GM23338 (cell line): Measurements from ENCODE around the gene PSMB11. TPM values are rescaled to one million over a fixed set of nuclear protein-coding genes. Genes with fewer than 3 reads are reported as not detected.

Experiments
- ATAC-seq: fragments of 200-7000 bp; cut with Tn5 transposase; 3 replicates; pipeline ENCODE4 v1.9.1; 2020
- DNase-seq: peaks from one replicate; pipeline ENCODE4 v3.0.0-alpha.2; 2015; ENCODE audit warnings: low spot score
- H2AFZ ChIP-seq: fragments of 200-600 bp; sonication (generic); 2 replicates; pipeline ENCODE4 v1.8.0; 2016; ENCODE audit warnings: antibody characterized with exemption, mild to moderate bottlenecking, moderate library complexity
- H3F3A ChIP-seq: fragments of 200-600 bp; sonication (generic); replicated peaks from 2 replicates; pipeline ENCODE4 v1.8.0; 2017; ENCODE audit warnings: antibody characterized with exemption, mixed run types, low read depth
- H3K27ac ChIP-seq: fragments of 200-600 bp; sonication (generic); 2 replicates; pipeline ENCODE4 v1.6.1; 2016; ENCODE audit warnings: low read depth
- H3K27me3 ChIP-seq: fragments of 200-600 bp; sonication (generic); 2 replicates; pipeline ENCODE4 v1.8.0; 2016; ENCODE audit warnings: mild to moderate bottlenecking, mixed run types, moderate library complexity; ENCODE audit not compliant: insufficient read depth
- H3K36me3 ChIP-seq: fragments of 200-600 bp; sonication (generic); 2 replicates; pipeline ENCODE4 v1.8.0; 2016; ENCODE audit warnings: mild to moderate bottlenecking; ENCODE audit not compliant: insufficient read depth
- H3K4me1 ChIP-seq: fragments of 200-600 bp; sonication (generic); 2 replicates; pipeline ENCODE4 v1.8.0; 2016; ENCODE audit warnings: mild to moderate bottlenecking, moderate library complexity; ENCODE audit not compliant: insufficient read depth
- H3K4me2 ChIP-seq: fragments of 200-600 bp; sonication (generic); 2 replicates; pipeline ENCODE4 v1.7.1; 2017; ENCODE audit warnings: mixed run types
- H3K4me3 ChIP-seq: fragments of 200-600 bp; sonication (generic); 2 replicates; pipeline ENCODE4 v1.6.1; 2016; ENCODE audit warnings: mixed run types
- H3K79me2 ChIP-seq: fragments of 200-600 bp; sonication (generic); replicated peaks from 2 replicates; pipeline ENCODE4 v1.8.0; 2017; ENCODE audit warnings: mild to moderate bottlenecking; ENCODE audit not compliant: insufficient read depth
- H3K9me2 ChIP-seq: fragments of 200-600 bp; sonication (generic); 2 replicates; pipeline ENCODE4 v1.8.0; 2017; ENCODE audit not compliant: insufficient read depth
- H4K20me1 ChIP-seq: fragments of 200-600 bp; sonication (generic); replicated peaks from 2 replicates; pipeline ENCODE4 v1.8.0; 2017; ENCODE audit warnings: mild to moderate bottlenecking; ENCODE audit not compliant: insufficient read depth
- H3K27ac Mint-ChIP-seq: 2 replicates; pipeline ENCODE4 v1.8.0; 2020; ENCODE audit warnings: inconsistent platforms, mild to moderate bottlenecking, moderate library complexity, mixed read lengths
- H3K27me3 Mint-ChIP-seq: 3 replicates; pipeline ENCODE4 v1.8.0; 2022; ENCODE audit warnings: low read depth, mild to moderate bottlenecking, moderate library complexity, mixed read lengths, inconsistent platforms; ENCODE audit not compliant: insufficient read depth, poor library complexity
- H3K36me3 Mint-ChIP-seq: 3 replicates; pipeline ENCODE4 v1.8.0; 2021; ENCODE audit warnings: low read depth, mild to moderate bottlenecking, inconsistent platforms, moderate library complexity, mixed read lengths
- H3K4me1 Mint-ChIP-seq: 3 replicates; pipeline ENCODE4 v1.8.0; 2020; ENCODE audit warnings: mild to moderate bottlenecking, inconsistent platforms, mixed read lengths
- H3K4me3 Mint-ChIP-seq: 3 replicates; pipeline ENCODE4 v1.8.0; 2021; ENCODE audit warnings: moderate library complexity, mild to moderate bottlenecking, inconsistent platforms, mixed read lengths
- H3K9me3 Mint-ChIP-seq: 3 replicates; pipeline ENCODE4 v1.8.0; 2020; ENCODE audit warnings: moderate library complexity, mild to moderate bottlenecking, inconsistent platforms, mixed read lengths
- CREB1 ChIP-seq: fragments of 250-450 bp; sonication (Bioruptor Pico); IDR thresholded peaks from 2 replicates; pipeline ENCODE4 v1.5.0; 2020; ENCODE audit warnings: low read depth, mild to moderate bottlenecking, moderate library complexity
- EZH2 ChIP-seq: fragments of 200-600 bp; sonication (generic); IDR thresholded peaks from one replicate; pipeline ENCODE4 v1.8.0; 2017; ENCODE audit warnings: antibody characterized with exemption, mild to moderate bottlenecking, low read depth; ENCODE audit not compliant: unreplicated experiment
- JUNB ChIP-seq: IDR thresholded peaks from one replicate; pipeline ENCODE4 v1.6.1; 2016; ENCODE audit warnings: antibody characterized with exemption; ENCODE audit not compliant: unreplicated experiment
- NANOG ChIP-seq: IDR thresholded peaks from 2 replicates; pipeline ENCODE4 v1.6.1; 2016; ENCODE audit warnings: antibody characterized with exemption, borderline replicate concordance
- POLR2AphosphoS5 ChIP-seq: IDR thresholded peaks from 2 replicates; pipeline ENCODE4 v1.6.1; 2016; ENCODE audit warnings: antibody characterized with exemption, low read depth
- REST ChIP-seq: IDR thresholded peaks from one replicate; pipeline ENCODE4 v1.6.1; 2018; ENCODE audit warnings: antibody characterized with exemption; ENCODE audit not compliant: unreplicated experiment
- STAT1 ChIP-seq: IDR thresholded peaks from one replicate; pipeline ENCODE4 v1.6.1; 2016; ENCODE audit warnings: antibody characterized with exemption; ENCODE audit not compliant: unreplicated experiment
- ZNF331 ChIP-seq: fragments of 250-450 bp; sonication (Bioruptor Pico); IDR thresholded peaks from 2 replicates; pipeline ENCODE4 v1.5.0; 2020; ENCODE audit warnings: low read depth, mild to moderate bottlenecking, moderate library complexity
- ZNF462 ChIP-seq: fragments of 250-450 bp; sonication (Bioruptor Pico); IDR thresholded peaks from 2 replicates; pipeline ENCODE4 v1.5.0; 2020; ENCODE audit warnings: mild to moderate bottlenecking, moderate library complexity
- polyA plus RNA-seq: library from polyadenylated mRNA; unstranded; fragments of >200 nt; fragmentation: Nextera tagmentation; extraction: Ambion mirVana; gene quantifications from 2 replicates; pipeline ENCODE4 v1.2.1, GENCODE V29; 2016
- total RNA-seq: library from RNA; depleted of rRNA; stranded (reverse); fragments of >200 nt; shearing (Covaris generic); gene quantifications from 2 replicates; pipeline ENCODE4 v1.2.3, GENCODE V29; 2014
- TF ChIP-seq, protein P1 (sequence below), 2 experiments: fragments of 200-600 bp in 1 of 2; sonication (generic) in 1 of 2; conservative IDR thresholded peaks; 2 replicates each; pipeline versions ENCODE4 v1.5.1 to v1.6.1; 2016 to 2017; ENCODE audit warnings: antibody characterized with exemption in 2 of 2, low read depth in 2 of 2, mild to moderate bottlenecking in 2 of 2, moderate library complexity in 1 of 2
- TF ChIP-seq, protein P2 (sequence below): IDR thresholded peaks from 2 replicates; pipeline ENCODE4 v1.6.1; 2016; ENCODE audit warnings: antibody characterized with exemption

Gene PSMB11
- total and polyA plus RNA-seq, 2 experiments from 2014 or later = 0.07 TPM; not detected in 1

GRCh38 chr14:23091294-23092225 lies 49.5 kb downstream of the PSMB11 start:
- Mint-ChIP-seq H3K27me3 (peaks cover 2% of the 10 kb centered on the region), H3K27ac (no peak overlapping the region), H3K4me3 (no peak overlapping the region), H3K9me3 (no peaks in the 10 kb centered on the region), H3K4me1 (peaks cover 2% of the 10 kb centered on the region; the same call in 2 of the 3 replicates), H3K36me3 (peaks cover 58% of the 10 kb centered on the region)
- ATAC-seq (no peak), DNase-seq (no peak)
- Histone ChIP-seq H3F3A (no peaks in the 10 kb centered on the region; the same call in 1 of the 2 replicates), H2AFZ (no peak overlapping the region), H3K27ac (no peak overlapping the region), H3K4me2 (no peak overlapping the region), H3K9me2 (no peaks in the 10 kb centered on the region), H3K36me3 (peaks cover 50% of the 10 kb centered on the region), H3K27me3 (no peaks in the 10 kb centered on the region), H4K20me1 (peaks cover 26% of the 10 kb centered on the region), H3K4me3 (no peak overlapping the region), H3K79me2 (peaks cover 62% of the 10 kb centered on the region), H3K4me1 (peaks cover 7% of the 10 kb centered on the region)
- TF ChIP-seq, protein P1, sequence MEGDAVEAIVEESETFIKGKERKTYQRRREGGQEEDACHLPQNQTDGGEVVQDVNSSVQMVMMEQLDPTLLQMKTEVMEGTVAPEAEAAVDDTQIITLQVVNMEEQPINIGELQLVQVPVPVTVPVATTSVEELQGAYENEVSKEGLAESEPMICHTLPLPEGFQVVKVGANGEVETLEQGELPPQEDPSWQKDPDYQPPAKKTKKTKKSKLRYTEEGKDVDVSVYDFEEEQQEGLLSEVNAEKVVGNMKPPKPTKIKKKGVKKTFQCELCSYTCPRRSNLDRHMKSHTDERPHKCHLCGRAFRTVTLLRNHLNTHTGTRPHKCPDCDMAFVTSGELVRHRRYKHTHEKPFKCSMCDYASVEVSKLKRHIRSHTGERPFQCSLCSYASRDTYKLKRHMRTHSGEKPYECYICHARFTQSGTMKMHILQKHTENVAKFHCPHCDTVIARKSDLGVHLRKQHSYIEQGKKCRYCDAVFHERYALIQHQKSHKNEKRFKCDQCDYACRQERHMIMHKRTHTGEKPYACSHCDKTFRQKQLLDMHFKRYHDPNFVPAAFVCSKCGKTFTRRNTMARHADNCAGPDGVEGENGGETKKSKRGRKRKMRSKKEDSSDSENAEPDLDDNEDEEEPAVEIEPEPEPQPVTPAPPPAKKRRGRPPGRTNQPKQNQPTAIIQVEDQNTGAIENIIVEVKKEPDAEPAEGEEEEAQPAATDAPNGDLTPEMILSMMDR (conservative IDR thresholded peaks at IDR 0.05; ENCODE audit: low read depth in 2 of 2) = no peak
- TF ChIP-seq STAT1 (no peak), POLR2AphosphoS5 (no peak), EZH2 (no peak), CREB1 (CRISPR knock-in tag) (no peak), REST (no peak), ZNF462 (CRISPR knock-in tag) (no peak), NANOG (no peak), ZNF331 (CRISPR knock-in tag) (no peak), JUNB (no peak)
- TF ChIP-seq, protein P2, sequence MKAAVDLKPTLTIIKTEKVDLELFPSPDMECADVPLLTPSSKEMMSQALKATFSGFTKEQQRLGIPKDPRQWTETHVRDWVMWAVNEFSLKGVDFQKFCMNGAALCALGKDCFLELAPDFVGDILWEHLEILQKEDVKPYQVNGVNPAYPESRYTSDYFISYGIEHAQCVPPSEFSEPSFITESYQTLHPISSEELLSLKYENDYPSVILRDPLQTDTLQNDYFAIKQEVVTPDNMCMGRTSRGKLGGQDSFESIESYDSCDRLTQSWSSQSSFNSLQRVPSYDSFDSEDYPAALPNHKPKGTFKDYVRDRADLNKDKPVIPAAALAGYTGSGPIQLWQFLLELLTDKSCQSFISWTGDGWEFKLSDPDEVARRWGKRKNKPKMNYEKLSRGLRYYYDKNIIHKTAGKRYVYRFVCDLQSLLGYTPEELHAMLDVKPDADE = no peak
